Ishikawa (cell line): Measurements from ENCODE around the gene DGUOK.

Experiments used
- EGR1 ChIP-seq: IDR thresholded peaks from 2 replicates; pipeline ENCODE4 v1.6.1; 2012
- EP300 ChIP-seq: IDR thresholded peaks from 2 replicates; pipeline ENCODE4 v1.6.1; 2012; ENCODE audit warnings: borderline replicate concordance
- RAD21 ChIP-seq: IDR thresholded peaks from 2 replicates; pipeline ENCODE4 v1.6.1; 2012; ENCODE audit warnings: low read depth
- TAF1 ChIP-seq: IDR thresholded peaks from 2 replicates; pipeline ENCODE4 v1.6.1; 2012; ENCODE audit warnings: low read depth, mild to moderate bottlenecking
- TEAD4 ChIP-seq: IDR thresholded peaks from 2 replicates; pipeline ENCODE4 v1.6.1; 2012
- YY1 ChIP-seq: IDR thresholded peaks from 2 replicates; pipeline ENCODE4 v1.6.1; 2012; ENCODE audit warnings: low read depth

GRCh38 chr2:73888388-73888787 is 38.3 kb upstream of the DGUOK start:
- TF ChIP-seq RAD21: no peak
- no peak for TF ChIP-seq EGR1
- no peak for TF ChIP-seq EP300
- TF ChIP-seq TAF1: no peak
- TF ChIP-seq TEAD4: no peak
- no peak for TF ChIP-seq YY1
